T47D (cell line): ENCODE data around the gene CPA3.

Experiments used
- DNase-seq, 2 experiments: peaks; one replicate each; pipeline versions ENCODE4 v3.0.0 to v3.0.0-alpha.2; 2011 to 2012; ENCODE audit warnings: low read depth in 1 of 2, low spot score in 1 of 2
- JUND ChIP-seq: IDR thresholded peaks from 2 replicates; pipeline ENCODE4 v1.6.1; 2012; ENCODE audit warnings: low read depth
- in situ Hi-C: cut with HindIII; loops from 2 replicates; pipeline ENCODE4 v1.10.0; 2016; ENCODE audit warnings: low sequenced_read_pairs, low pct_unique_long_range_greater_than_20kb

The CPA3 gene, protein sequence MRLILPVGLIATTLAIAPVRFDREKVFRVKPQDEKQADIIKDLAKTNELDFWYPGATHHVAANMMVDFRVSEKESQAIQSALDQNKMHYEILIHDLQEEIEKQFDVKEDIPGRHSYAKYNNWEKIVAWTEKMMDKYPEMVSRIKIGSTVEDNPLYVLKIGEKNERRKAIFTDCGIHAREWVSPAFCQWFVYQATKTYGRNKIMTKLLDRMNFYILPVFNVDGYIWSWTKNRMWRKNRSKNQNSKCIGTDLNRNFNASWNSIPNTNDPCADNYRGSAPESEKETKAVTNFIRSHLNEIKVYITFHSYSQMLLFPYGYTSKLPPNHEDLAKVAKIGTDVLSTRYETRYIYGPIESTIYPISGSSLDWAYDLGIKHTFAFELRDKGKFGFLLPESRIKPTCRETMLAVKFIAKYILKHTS

DNA sequence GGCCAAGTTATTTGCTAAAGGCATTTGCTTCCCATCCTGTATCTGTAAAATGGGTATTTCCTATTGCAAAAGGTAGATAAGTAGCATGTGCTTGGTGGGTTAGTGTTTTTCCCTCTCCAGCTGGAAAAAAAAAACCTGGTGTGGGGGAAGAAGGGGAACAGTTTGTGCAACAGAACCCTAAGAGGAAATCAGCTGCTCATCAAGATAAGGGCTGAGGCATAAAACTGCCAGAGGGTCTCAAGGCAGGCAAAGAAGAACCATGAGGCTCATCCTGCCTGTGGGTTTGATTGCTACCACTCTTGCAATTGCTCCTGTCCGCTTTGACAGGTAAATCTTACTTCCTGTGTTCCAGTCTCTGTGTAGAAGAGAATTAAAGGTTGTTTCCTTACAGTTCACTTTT, at the start of gene CPA3:
CPA3 (plus strand) TSS at position 248 of the 400 bp plus-strand sequence; CDS start at position 260, 12 bp downstream.
- no peak for TF ChIP-seq JUND
- in situ Hi-C loops: no loop called here
- no peak for DNase-seq

DNA sequence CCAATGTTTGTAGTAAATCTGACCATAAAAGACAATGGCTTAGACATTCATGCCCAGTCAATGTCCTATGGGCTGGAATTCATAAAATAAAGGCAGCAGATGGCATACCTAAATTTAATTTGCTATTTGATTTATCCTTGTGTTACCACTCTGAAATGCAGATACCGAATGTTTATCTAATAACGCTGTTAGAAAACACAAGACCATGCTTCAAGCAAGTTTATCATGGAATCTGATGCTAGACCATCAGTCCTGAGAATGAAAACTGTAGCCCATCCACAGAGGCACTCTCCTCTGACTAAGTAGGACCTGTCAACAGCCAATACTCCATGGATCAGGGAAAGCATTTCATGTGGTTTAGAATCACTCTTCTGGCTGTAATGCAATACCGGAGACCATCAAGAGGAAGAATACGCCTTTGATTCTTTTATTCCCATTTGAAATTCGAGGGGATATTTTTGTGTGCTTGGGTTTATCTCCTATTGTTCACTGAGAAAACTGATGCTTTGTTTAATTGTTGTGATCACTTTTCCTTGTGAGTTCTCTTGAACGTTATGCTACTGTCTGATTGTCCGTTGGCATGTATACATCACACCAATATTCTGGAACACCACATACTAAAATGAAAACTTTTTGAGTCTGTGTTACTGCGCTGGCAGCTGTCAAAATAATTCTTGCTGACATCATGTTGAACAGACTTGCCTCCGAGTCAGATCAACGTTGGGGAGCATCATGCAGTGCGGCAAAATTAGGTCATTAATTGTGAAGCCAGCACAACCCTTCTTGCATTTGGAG, 49.6 kb upstream of the CPA3 start:
- no peak for DNase-seq

DNA sequence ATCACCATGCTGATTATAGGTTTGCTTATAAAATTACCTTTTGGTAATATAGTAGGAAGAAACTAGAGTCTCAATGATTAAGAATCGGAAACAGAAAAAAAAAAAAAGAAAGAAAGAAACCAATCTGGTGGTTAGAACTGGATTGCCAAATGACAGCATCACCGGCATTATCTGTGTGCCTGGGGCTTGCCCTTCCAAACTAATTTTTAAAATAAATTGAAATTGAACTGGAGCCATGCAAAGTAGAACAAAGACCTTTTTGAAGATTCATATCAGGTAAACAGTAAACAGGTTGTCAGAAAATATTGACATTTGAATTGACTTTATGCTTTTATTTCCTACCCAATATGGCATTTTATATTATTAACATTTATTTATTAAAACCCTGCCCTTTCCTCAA, 48.7 kb upstream of the CPA3 start:
- in situ Hi-C loops: no loop called here
- DNase-seq: no peak
- no peak for TF ChIP-seq JUND

More for the DNA sequence above, 49.6 kb upstream of the CPA3 start:
- TF ChIP-seq JUND: no peak
- in situ Hi-C loops: no loop called here

DNA sequence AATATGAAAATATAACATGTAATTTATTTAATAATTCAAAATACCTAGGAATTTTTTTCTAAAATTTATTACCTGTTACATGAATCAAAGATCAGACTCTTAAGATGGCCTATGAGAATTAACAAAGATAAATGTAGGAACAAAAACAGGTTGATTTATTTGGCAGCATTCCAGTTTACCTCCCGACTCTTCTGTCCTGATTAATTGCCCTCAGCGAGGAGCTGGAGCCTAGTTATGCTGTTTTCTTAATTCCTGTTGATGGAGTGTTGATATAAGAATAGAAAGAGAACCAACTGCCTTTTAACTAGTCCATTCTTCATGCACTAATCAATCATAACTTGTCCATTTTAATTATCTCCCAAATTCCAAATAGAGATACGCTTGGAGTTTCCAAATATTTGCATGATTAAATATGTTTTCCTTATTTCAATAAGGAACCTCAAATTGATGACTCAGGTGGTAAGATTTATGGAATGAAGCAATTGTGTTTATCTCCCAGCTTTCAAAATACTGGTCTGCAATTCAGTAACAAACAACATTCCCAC, 48.0 kb upstream of the CPA3 start:
- DNase-seq: no peak
- TF ChIP-seq JUND: no peak
- in situ Hi-C loops: no loop called here

DNA sequence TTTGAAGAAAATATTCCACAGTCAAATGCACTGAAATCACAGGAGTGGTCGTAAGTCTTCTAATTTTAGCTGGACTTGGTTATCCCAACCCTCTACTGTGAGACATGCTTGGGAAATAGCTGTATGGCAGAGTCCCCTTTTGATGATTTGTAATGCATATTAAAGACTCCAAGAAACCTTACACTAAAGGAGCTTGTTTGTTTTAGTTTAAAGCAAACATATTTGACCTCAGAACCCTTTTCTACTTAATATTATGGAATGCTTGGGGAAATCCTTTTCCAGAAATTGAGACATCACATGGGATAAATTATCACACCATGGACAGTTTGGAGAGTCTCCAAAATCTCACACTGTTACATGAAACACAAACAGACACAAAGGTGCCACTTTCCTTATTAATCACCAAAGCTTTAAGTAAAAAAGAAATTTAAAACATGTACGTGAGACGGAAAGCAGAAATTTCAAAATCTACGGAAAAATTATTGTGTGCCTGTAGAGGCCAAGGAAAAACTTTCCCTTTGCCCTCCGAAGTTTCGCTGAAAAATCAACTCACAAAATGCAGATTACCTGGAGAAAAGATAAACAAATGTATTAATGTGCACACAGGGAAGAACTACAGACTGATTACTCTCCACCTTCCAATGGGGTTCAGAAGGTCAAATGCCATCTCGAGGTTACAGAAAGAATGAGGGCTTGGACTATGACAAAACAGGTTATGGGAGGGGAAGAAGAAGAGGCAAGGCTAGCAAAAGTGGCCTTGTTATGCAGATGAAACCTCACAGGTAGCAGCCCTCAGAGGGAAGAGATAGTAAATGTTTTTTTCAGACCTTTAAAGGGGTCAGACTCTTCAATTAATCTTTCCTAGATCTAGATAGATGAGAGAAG, 44.5 kb upstream of the CPA3 start:
- no peak for DNase-seq
- in situ Hi-C loops: no loop called here
- no peak for TF ChIP-seq JUND

DNA sequence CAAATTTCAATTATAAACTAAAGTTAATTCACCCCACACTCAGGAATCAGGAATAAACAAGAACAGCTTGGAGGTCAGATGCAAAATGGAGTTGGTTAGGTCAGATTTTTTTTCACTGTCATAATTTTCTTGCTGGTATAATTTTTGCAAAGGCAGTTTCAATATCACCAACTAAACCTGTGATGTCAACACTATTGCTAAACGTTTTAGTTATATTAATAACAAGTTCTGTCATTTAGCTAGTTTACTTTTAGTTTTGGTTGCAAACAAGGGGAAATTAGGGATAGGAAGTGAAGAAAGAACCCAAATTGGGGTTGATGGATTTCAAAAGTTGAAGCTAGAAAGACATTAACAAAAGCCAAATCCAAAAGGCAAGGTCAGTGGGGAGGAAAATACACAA, 42.1 kb upstream of the CPA3 start:
- in situ Hi-C loops: no loop called here
- no peak for TF ChIP-seq JUND
- DNase-seq: no peak

DNA sequence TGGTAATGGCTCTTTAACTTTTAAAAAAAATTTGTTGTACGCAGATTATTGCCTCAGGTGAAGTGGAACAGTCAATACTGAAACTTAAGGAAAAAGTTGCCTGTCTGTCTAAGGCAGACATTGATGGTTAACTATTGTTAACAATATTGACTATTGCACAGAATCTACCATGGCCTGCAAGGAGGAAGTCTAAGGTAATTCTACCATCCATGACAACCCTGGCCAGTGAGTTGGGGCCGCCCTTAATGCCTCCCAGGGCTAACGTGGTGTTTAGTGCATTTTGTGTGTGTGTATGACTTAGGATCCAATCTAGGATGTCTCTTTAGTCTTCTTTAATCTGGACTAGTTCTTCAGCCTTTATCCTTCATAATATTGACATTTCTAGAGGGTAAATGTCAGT, 39.6 kb upstream of the CPA3 start:
- no peak for DNase-seq
- TF ChIP-seq JUND: no peak
- in situ Hi-C loops: no loop called here

DNA sequence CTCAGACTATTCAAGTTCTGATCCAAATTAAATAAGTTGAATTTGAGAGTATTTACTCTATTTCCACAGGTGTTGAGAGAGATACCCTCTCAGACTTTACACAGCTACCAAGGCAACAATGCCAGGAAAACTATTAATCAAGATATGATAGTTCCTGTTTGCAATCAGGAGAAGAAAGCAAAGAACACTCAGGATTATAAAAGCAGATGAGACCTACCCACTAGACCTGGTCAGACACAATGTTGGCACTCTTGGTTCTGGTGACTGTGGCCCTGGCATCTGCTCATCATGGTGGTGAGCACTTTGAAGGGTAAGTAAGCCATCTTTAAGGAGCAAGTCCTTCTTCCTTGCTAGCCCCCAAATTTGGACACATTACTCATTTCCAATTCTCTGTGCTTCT, 37.5 kb upstream of the CPA3 start, which contains the start of gene CPB1:
CPB1 (plus strand) TSS at position 227 of the 400 bp plus-strand sequence; CDS start at position 240, 13 bp downstream.
- no peak for TF ChIP-seq JUND
- DNase-seq: no peak
- in situ Hi-C loops: no loop called here

DNA sequence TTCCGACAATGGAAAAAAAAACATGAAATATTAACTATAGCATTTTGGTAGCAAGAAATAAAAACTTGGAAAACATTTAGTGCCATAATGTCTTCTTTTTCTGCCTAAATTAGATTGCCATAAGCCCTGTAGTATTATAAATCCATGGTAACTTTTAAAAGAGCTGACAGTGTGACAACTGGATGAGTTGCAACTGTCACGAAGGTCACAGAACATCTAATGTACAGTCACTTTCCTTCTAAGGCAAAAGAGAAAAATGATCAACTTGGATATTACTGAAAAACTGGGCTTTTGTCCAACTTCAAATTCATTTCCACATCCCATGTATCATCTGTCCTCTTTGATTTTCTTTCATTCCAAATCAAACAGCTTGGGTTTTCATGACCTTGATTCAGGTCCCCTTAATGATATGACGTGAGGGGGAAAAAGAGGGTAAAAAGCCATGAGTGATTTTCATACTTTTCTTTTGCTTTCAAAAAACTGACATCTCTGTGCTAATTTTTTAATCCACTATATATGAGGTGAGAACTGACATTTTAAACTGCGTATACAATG, 36.9 kb upstream of the CPA3 start:
- no peak for TF ChIP-seq JUND
- no peak for DNase-seq
- in situ Hi-C loops: no loop called here

DNA sequence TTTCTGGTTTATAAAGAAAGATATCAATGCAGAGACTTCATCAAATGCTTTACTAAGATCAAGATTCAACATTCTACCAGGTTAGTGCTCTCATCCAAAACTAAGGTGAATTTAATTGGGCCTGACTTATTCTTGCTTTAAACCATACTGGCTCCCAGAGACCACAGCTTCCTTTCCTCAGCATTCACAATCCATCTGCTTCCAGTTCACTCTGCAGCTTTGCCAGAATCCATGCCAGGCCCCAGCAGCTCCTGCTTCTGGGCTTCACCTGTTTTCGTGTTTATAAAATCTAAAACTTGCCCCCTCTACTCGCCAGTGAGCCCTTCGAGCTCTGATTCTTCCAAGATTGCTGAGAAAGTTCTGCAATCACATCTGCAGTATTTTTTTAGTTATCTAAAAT, 35.2 kb upstream of the CPA3 start:
- in situ Hi-C loops: no loop called here
- no peak for DNase-seq
- TF ChIP-seq JUND: no peak

DNA sequence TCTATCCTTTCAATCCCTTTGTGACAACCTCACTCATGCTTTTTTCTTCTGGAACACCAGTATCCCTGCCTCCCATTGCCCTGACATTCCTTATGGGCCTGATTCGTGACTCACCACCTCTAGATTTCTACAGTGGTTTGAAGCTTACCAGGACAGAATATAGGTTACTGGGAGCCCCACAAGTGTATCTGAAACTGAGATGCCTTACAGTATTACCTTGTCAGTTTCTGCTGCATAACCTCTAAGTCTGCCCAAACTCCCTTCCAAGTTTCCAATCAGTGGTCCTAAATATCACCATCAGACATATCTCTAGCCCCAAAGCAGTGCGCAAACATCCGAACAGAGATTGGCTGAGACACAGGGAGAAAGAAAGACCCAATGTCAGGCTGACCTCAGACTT, 31.9 kb upstream of the CPA3 start:
- in situ Hi-C loops: no loop called here

DNA sequence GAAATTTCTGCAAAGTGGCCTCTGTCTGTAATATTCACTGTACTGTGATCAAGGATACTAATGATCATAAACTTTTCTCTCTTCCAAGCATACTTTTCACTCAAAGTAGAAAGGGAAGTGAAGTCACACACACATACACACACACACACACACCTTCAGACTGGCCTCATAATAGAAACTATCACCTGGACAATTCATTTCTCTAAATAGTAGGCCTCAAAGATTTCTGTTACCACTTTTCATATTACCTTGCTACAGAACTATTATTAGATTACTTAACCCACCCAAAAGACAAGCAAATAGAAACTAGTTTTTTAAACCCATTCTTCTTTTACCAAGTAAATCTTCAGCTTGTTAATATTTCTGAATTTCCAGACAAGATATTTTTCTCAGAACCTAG, 25.3 kb upstream of the CPA3 start:
- in situ Hi-C loops: no loop called here

More for the DNA sequence above, 31.9 kb upstream of the CPA3 start:
- DNase-seq: no peak
- no peak for TF ChIP-seq JUND

More for the DNA sequence above, 25.3 kb upstream of the CPA3 start:
- no peak for DNase-seq
- TF ChIP-seq JUND: no peak
